K562 (cell line): ENCODE results near the gene WIPF2. TPM values are rescaled to one million over a fixed set of nuclear protein-coding genes. Genes with fewer than 3 reads are reported as not detected.

Experiments
- microRNA-seq: library from miRNA; unstranded; fragments of <30 nt; microRNA quantifications from one replicate; pipeline ENCODE4, GENCODE V29; 2018; ENCODE audit warnings: borderline microRNAs expressed
- polyA plus RNA-seq, 8 experiments: library from polyadenylated mRNA; depleted of rRNA in 4 of 8; stranded (reverse) in 5 of 8; unstranded in 3 of 8; fragments of >200 nt; fragmentation: Nextera tagmentation in 2 of 8; fragmentation: Illumina TruSeq in 1 of 8; extraction: Ambion mirVana in 2 of 8; extraction: Trizol in 1 of 8; gene quantifications; 2 replicates each; pipeline versions ENCODE4 v1.2.1 to v1.2.3, GENCODE V29; 2011 to 2014; ENCODE audit warnings: inconsistent platforms in 1 of 8, missing spikeins in 1 of 8
- small RNA-seq: library from RNA; depleted of rRNA; stranded (forward); fragments of <200 nt; gene quantifications from one replicate; pipeline ENCODE3, GENCODE V24; 2014
- total RNA-seq, 7 experiments: library from RNA; depleted of rRNA in 6 of 7; stranded (reverse); fragments of >200 nt in 6 of 7; fragmentation: Illumina TruSeq in 2 of 7; extraction: Trizol in 2 of 7; gene quantifications; 2 replicates each; pipeline versions ENCODE4 v1.2.1 to v1.2.3, GENCODE V29; 2011 to 2021; ENCODE audit warnings: low replicate concordance in 1 of 7

The WIPF2 gene
- total and polyA plus RNA-seq, 9 of the 15 experiments (the other 6 are each of a cell fraction or from before 2014, with no cell fraction given): 3.6 to 15.0 (median 5.3) TPM

Small RNA genes lying within 50 kb of the gene (microRNA-seq; reads per million reads assigned to microRNA genes)
- not detected for gene MIR6867

Small RNA genes lying within 50 kb of the gene (small RNA-seq; reads per million reads assigned to genes)
- not detected for gene MIR6867

Other genes with a start within 250 kb of the WIPF2 start
Only the 7 nearest of the 13 such genes appear.
- gene NR1D1, start 118.7 kb upstream of the WIPF2 start, total RNA-seq (2014; rRNA removed): 0.78 and 1.00 TPM in 2 replicates
- 0.32 and 0.47 TPM in 2 replicates for gene NR1D1, start 118.7 kb upstream of the WIPF2 start, total RNA-seq (2014; rRNA removed; fragmentation: Illumina TruSeq; extraction: Trizol)
- 0.65 and 1.2 TPM in 2 replicates for gene NR1D1, start 118.7 kb upstream of the WIPF2 start, total RNA-seq (2015; rRNA removed; fragmentation: Illumina TruSeq; extraction: Trizol)
- gene NR1D1, start 118.7 kb upstream of the WIPF2 start, total RNA-seq (2021): 6.6 and 7.7 TPM in 2 replicates
- 0.25 and 0.41 TPM in 2 replicates for gene NR1D1, start 118.7 kb upstream of the WIPF2 start, polyA plus RNA-seq (2011; rRNA removed)
- gene NR1D1, start 118.7 kb upstream of the WIPF2 start, polyA plus RNA-seq (2014; fragmentation: Illumina TruSeq; extraction: Trizol): 4.7 and 6.9 TPM in 2 replicates
- under 1 TPM; 0.27 TPM for gene NR1D1, start 118.7 kb upstream of the WIPF2 start, polyA plus RNA-seq (2014; fragmentation: Nextera tagmentation; extraction: Ambion mirVana)
- gene NR1D1, start 118.7 kb upstream of the WIPF2 start, polyA plus RNA-seq (2014; rRNA removed): 1.4 and 2.0 TPM in 2 replicates
- gene MSL1, start 97.3 kb upstream of the WIPF2 start, total RNA-seq (2014; rRNA removed): 51.7 and 52.4 TPM in 2 replicates
- gene MSL1, start 97.3 kb upstream of the WIPF2 start, total RNA-seq (2014; rRNA removed; fragmentation: Illumina TruSeq; extraction: Trizol): 61.9 and 64.9 TPM in 2 replicates
- 77.8 and 91.8 TPM in 2 replicates for gene MSL1, start 97.3 kb upstream of the WIPF2 start, total RNA-seq (2015; rRNA removed; fragmentation: Illumina TruSeq; extraction: Trizol)
- 48.6 and 61.8 TPM in 2 replicates for gene MSL1, start 97.3 kb upstream of the WIPF2 start, total RNA-seq (2021)
- gene MSL1, start 97.3 kb upstream of the WIPF2 start, polyA plus RNA-seq (2011; rRNA removed): 48.0 and 66.7 TPM in 2 replicates
- gene MSL1, start 97.3 kb upstream of the WIPF2 start, polyA plus RNA-seq (2014; fragmentation: Illumina TruSeq; extraction: Trizol): 99.3 and 120 TPM in 2 replicates
- 10 to 100 TPM; 13.8 to 13.9 TPM for gene MSL1, start 97.3 kb upstream of the WIPF2 start, polyA plus RNA-seq (2014; fragmentation: Nextera tagmentation; extraction: Ambion mirVana)
- 62.8 and 74.1 TPM in 2 replicates for gene MSL1, start 97.3 kb upstream of the WIPF2 start, polyA plus RNA-seq (2014; rRNA removed)
- 21.5 and 30.8 TPM in 2 replicates for gene CASC3, start 78.8 kb upstream of the WIPF2 start, total RNA-seq (2014; rRNA removed)
- 38.2 and 38.7 TPM in 2 replicates for gene CASC3, start 78.8 kb upstream of the WIPF2 start, total RNA-seq (2014; rRNA removed; fragmentation: Illumina TruSeq; extraction: Trizol)
- gene CASC3, start 78.8 kb upstream of the WIPF2 start, total RNA-seq (2015; rRNA removed; fragmentation: Illumina TruSeq; extraction: Trizol): 34.4 and 36.5 TPM in 2 replicates
- gene CASC3, start 78.8 kb upstream of the WIPF2 start, total RNA-seq (2021): 57.5 and 61.1 TPM in 2 replicates
- 43.3 and 51.8 TPM in 2 replicates for gene CASC3, start 78.8 kb upstream of the WIPF2 start, polyA plus RNA-seq (2011; rRNA removed)
- 56.5 and 65.1 TPM in 2 replicates for gene CASC3, start 78.8 kb upstream of the WIPF2 start, polyA plus RNA-seq (2014; fragmentation: Illumina TruSeq; extraction: Trizol)
- 10 to 100 TPM; 12.5 to 16.9 TPM for gene CASC3, start 78.8 kb upstream of the WIPF2 start, polyA plus RNA-seq (2014; fragmentation: Nextera tagmentation; extraction: Ambion mirVana)
- gene CASC3, start 78.8 kb upstream of the WIPF2 start, polyA plus RNA-seq (2014; rRNA removed): 35.2 and 38.9 TPM in 2 replicates
- 1.8 and 2.1 TPM in 2 replicates for gene RAPGEFL1, start 41.8 kb upstream of the WIPF2 start, total RNA-seq (2014; rRNA removed)
- gene RAPGEFL1, start 41.8 kb upstream of the WIPF2 start, total RNA-seq (2014; rRNA removed; fragmentation: Illumina TruSeq; extraction: Trizol): 1.5 and 1.6 TPM in 2 replicates
- gene RAPGEFL1, start 41.8 kb upstream of the WIPF2 start, total RNA-seq (2015; rRNA removed; fragmentation: Illumina TruSeq; extraction: Trizol): 1.5 and 1.8 TPM in 2 replicates
- gene RAPGEFL1, start 41.8 kb upstream of the WIPF2 start, total RNA-seq (2021): 3.6 and 4.1 TPM in 2 replicates
- 2.4 and 2.9 TPM in 2 replicates for gene RAPGEFL1, start 41.8 kb upstream of the WIPF2 start, polyA plus RNA-seq (2011; rRNA removed)
- 1.9 and 2.8 TPM in 2 replicates for gene RAPGEFL1, start 41.8 kb upstream of the WIPF2 start, polyA plus RNA-seq (2014; fragmentation: Illumina TruSeq; extraction: Trizol)
- gene RAPGEFL1, start 41.8 kb upstream of the WIPF2 start, polyA plus RNA-seq (2014; fragmentation: Nextera tagmentation; extraction: Ambion mirVana): under 1 TPM; 0.18 to 0.50 TPM
- gene RAPGEFL1, start 41.8 kb upstream of the WIPF2 start, polyA plus RNA-seq (2014; rRNA removed): 2.2 and 2.6 TPM in 2 replicates
- 67.4 and 78.9 TPM in 2 replicates for gene CDC6, start 68.6 kb downstream of the WIPF2 start, total RNA-seq (2014; rRNA removed)
- 119 and 133 TPM in 2 replicates for gene CDC6, start 68.6 kb downstream of the WIPF2 start, total RNA-seq (2014; rRNA removed; fragmentation: Illumina TruSeq; extraction: Trizol)
- gene CDC6, start 68.6 kb downstream of the WIPF2 start, total RNA-seq (2015; rRNA removed; fragmentation: Illumina TruSeq; extraction: Trizol): 110 and 112 TPM in 2 replicates
- 121 and 126 TPM in 2 replicates for gene CDC6, start 68.6 kb downstream of the WIPF2 start, total RNA-seq (2021)
- gene CDC6, start 68.6 kb downstream of the WIPF2 start, polyA plus RNA-seq (2011; rRNA removed): 63.3 and 106 TPM in 2 replicates
- 141 and 150 TPM in 2 replicates for gene CDC6, start 68.6 kb downstream of the WIPF2 start, polyA plus RNA-seq (2014; fragmentation: Illumina TruSeq; extraction: Trizol)
- gene CDC6, start 68.6 kb downstream of the WIPF2 start, polyA plus RNA-seq (2014; fragmentation: Nextera tagmentation; extraction: Ambion mirVana): 10 to 100 TPM; 29.6 to 55.0 TPM
- gene CDC6, start 68.6 kb downstream of the WIPF2 start, polyA plus RNA-seq (2014; rRNA removed): 70.5 and 73.4 TPM in 2 replicates
- gene RARA, start 89.9 kb downstream of the WIPF2 start, total RNA-seq (2014; rRNA removed): 13.6 and 18.7 TPM in 2 replicates
- gene RARA, start 89.9 kb downstream of the WIPF2 start, total RNA-seq (2014; rRNA removed; fragmentation: Illumina TruSeq; extraction: Trizol): 5.0 and 7.5 TPM in 2 replicates
- 7.9 and 8.3 TPM in 2 replicates for gene RARA, start 89.9 kb downstream of the WIPF2 start, total RNA-seq (2015; rRNA removed; fragmentation: Illumina TruSeq; extraction: Trizol)
- gene RARA, start 89.9 kb downstream of the WIPF2 start, total RNA-seq (2021): 26.2 and 28.0 TPM in 2 replicates
- 2.7 and 3.5 TPM in 2 replicates for gene RARA, start 89.9 kb downstream of the WIPF2 start, polyA plus RNA-seq (2011; rRNA removed)
- 24.2 and 25.2 TPM in 2 replicates for gene RARA, start 89.9 kb downstream of the WIPF2 start, polyA plus RNA-seq (2014; fragmentation: Illumina TruSeq; extraction: Trizol)
- gene RARA, start 89.9 kb downstream of the WIPF2 start, polyA plus RNA-seq (2014; fragmentation: Nextera tagmentation; extraction: Ambion mirVana): under 1 TPM; 0.10 TPM
- gene RARA, start 89.9 kb downstream of the WIPF2 start, polyA plus RNA-seq (2014; rRNA removed): 12.2 and 13.0 TPM in 2 replicates
- gene GJD3, start 145.4 kb downstream of the WIPF2 start, total RNA-seq (2014; rRNA removed): not detected in 2 replicates
- gene GJD3, start 145.4 kb downstream of the WIPF2 start, total RNA-seq (2014; rRNA removed; fragmentation: Illumina TruSeq; extraction: Trizol): not detected in 2 replicates
- gene GJD3, start 145.4 kb downstream of the WIPF2 start, total RNA-seq (2015; rRNA removed; fragmentation: Illumina TruSeq; extraction: Trizol): not detected in 2 replicates
- gene GJD3, start 145.4 kb downstream of the WIPF2 start, total RNA-seq (2021): 0.38 TPM in 1 of 2 replicates, not detected in the other
- not detected in 2 replicates for gene GJD3, start 145.4 kb downstream of the WIPF2 start, polyA plus RNA-seq (2011; rRNA removed)
- not detected in 2 replicates for gene GJD3, start 145.4 kb downstream of the WIPF2 start, polyA plus RNA-seq (2014; fragmentation: Illumina TruSeq; extraction: Trizol)
- not detected for gene GJD3, start 145.4 kb downstream of the WIPF2 start, polyA plus RNA-seq (2014; fragmentation: Nextera tagmentation; extraction: Ambion mirVana)
- 0.17 TPM in 1 of 2 replicates, not detected in the other for gene GJD3, start 145.4 kb downstream of the WIPF2 start, polyA plus RNA-seq (2014; rRNA removed)